ENCODE results near the gene CD40LG.

The CD40LG gene

DNA sequence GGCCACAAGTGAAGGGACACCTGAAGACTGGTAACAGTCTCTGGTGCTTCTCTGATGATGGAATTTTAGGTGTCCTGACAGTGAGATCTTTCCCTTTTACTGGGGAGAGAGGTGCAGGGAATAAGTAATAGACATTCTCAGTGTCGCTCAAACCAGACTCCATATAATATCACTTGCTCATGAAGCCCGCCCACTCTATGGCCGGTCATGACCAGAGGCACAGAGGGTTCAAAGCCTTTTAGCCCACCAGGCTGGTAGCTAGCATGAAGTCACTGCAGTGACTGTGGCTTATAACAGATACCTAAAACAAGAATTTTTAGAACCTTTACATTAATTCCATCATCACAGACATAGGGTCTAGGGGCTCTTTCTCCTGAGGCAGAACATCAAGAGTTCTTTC lies 2.9 kb downstream of the CD40LG start:
- no peaks in the 10 kb centered on the region for H3F3A ChIP-seq (ENCODE audit: low read depth)
- no peak overlapping the region for H3K4me3 ChIP-seq (ENCODE audit: low read length, poor library complexity, severe bottlenecking)
- no peaks in the 10 kb centered on the region for H3K36me3 ChIP-seq (ENCODE audit: insufficient read depth, low read length)
- H2AFZ ChIP-seq (ENCODE audit: low read length) = no peak overlapping the region
- H3K9me3 ChIP-seq (ENCODE audit: insufficient read depth, low read depth, low read length) = no peaks in the 10 kb centered on the region
- H3K4me1 ChIP-seq (ENCODE audit: insufficient read depth, low read length, poor library complexity, severe bottlenecking) = peaks cover 7% of the 10 kb centered on the region
- H4K20me1 ChIP-seq (ENCODE audit: insufficient read depth, low read length, poor library complexity, severe bottlenecking) = no peaks in the 10 kb centered on the region
- TF ChIP-seq CTCF (conservative IDR thresholded peaks at IDR 0.05; ENCODE audit: low read length) = no peak
- no peak for TF ChIP-seq EZH2phosphoT487 (IDR thresholded peaks at IDR 0.05; ENCODE audit: borderline replicate concordance)
- no peak overlapping the region for H3K9ac ChIP-seq (ENCODE audit: low read depth, low read length, poor library complexity, severe bottlenecking)
- no peaks in the 10 kb centered on the region for H3K27me3 ChIP-seq (ENCODE audit: insufficient read depth, low read length, poor library complexity, severe bottlenecking)
- H3K4me2 ChIP-seq (ENCODE audit: low read depth, low read length, poor library complexity, severe bottlenecking) = no peak overlapping the region
- H3K9me2 ChIP-seq (replicated peaks; ENCODE audit: low read depth, low read length) = no peaks in the 10 kb centered on the region
- H3K79me2 ChIP-seq (ENCODE audit: insufficient read depth, low read length) = no peaks in the 10 kb centered on the region

DNA sequence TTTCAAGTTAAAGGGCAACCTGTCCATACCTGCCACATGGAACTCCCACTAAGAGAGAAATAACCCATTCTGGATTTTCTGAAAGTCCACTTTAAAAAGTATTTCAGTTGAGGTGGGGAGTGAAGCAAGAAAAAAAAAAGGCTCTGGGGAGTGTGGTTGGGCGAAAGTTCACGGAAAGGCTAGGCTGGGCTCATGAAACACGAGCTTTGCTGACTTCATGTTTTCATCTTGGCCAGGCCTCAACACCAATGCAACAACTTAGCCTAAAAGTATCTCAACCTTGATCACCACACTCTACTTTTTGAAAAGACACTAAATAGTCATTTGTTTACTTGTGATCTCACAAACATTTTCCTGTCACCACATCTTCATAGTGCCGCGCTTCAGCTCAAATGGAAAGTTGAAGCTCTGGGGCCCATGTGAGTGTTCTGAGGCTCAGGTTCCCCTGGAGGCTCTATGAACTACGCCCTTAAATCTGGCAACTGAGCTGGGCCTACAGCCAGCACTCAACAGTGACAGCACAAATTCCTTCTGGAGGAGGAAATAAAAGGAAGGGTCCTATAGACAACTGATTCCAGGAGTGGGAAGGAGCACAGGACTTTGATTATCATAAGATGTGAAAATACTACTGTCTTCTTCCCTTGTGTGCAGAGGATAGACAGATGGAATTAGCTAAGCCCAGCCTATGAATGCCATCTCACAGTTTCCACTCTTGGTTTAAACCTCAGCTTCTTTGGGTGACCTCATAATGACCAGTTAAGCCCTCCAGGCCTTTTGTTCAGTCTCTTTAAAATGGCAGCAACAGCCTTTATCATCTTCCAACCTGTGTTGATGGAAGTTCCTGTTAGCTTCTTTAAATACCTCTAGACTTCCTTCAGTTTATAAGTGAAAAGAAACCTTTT lies 5.1 kb downstream of the CD40LG start:
- Histone ChIP-seq H2AFZ (ENCODE audit: low read length) (no peak overlapping the region), H3K36me3 (ENCODE audit: insufficient read depth, low read length) (no peaks in the 10 kb centered on the region), H3K9me3 (ENCODE audit: insufficient read depth, low read depth, low read length) (no peaks in the 10 kb centered on the region), H3K79me2 (ENCODE audit: insufficient read depth, low read length) (no peaks in the 10 kb centered on the region), H3K4me3 (ENCODE audit: low read length, poor library complexity, severe bottlenecking) (no peak overlapping the region), H3K4me2 (ENCODE audit: low read depth, low read length, poor library complexity, severe bottlenecking) (no peak overlapping the region), H3K9me2 (replicated peaks; ENCODE audit: low read depth, low read length) (no peaks in the 10 kb centered on the region), H3K27me3 (ENCODE audit: insufficient read depth, low read length, poor library complexity, severe bottlenecking) (no peaks in the 10 kb centered on the region), H4K20me1 (ENCODE audit: insufficient read depth, low read length, poor library complexity, severe bottlenecking) (no peaks in the 10 kb centered on the region), H3K9ac (ENCODE audit: low read depth, low read length, poor library complexity, severe bottlenecking) (no peak overlapping the region), H3F3A (ENCODE audit: low read depth) (no peaks in the 10 kb centered on the region), H3K4me1 (ENCODE audit: insufficient read depth, low read length, poor library complexity, severe bottlenecking) (no peaks in the 10 kb centered on the region)
- TF ChIP-seq CTCF (conservative IDR thresholded peaks at IDR 0.05; ENCODE audit: low read length) (no peak), EZH2phosphoT487 (IDR thresholded peaks at IDR 0.05; ENCODE audit: borderline replicate concordance) (no peak)

DNA sequence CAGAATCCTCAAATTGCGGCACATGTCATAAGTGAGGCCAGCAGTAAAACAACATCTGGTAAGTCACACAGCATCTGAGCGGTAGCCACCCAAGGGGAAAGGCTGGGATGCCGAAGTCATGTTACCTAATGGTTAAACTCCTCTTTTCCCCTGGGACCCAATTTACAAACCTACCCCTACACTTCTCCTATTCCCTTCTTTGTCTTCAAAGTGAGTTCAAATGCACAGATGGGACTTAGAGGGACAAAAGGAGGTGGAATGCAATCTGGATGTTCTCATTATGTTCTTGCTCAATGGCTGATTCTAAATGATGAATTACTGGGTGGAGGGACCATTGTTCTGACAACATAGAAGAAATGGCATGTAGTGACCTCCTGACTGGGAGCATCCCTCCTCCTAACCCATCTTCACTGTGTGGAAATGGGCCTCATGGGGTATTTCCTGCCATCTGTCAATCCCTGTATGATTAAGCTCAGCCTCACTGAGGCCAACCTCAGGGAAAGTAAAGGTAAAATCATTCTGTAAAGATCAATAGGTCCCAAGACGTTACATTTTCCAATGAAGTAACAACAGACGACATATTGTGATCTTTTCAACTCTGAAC lies 8.5 kb downstream of the CD40LG start:
- Histone ChIP-seq H3K79me2 (ENCODE audit: insufficient read depth, low read length) (no peaks in the 10 kb centered on the region), H2AFZ (ENCODE audit: low read length) (no peak overlapping the region), H3K4me1 (ENCODE audit: insufficient read depth, low read length, poor library complexity, severe bottlenecking) (no peaks in the 10 kb centered on the region), H3K4me3 (ENCODE audit: low read length, poor library complexity, severe bottlenecking) (no peak overlapping the region), H3F3A (ENCODE audit: low read depth) (no peaks in the 10 kb centered on the region), H4K20me1 (ENCODE audit: insufficient read depth, low read length, poor library complexity, severe bottlenecking) (no peaks in the 10 kb centered on the region), H3K36me3 (ENCODE audit: insufficient read depth, low read length) (no peaks in the 10 kb centered on the region), H3K9me2 (replicated peaks; ENCODE audit: low read depth, low read length) (no peaks in the 10 kb centered on the region), H3K9ac (ENCODE audit: low read depth, low read length, poor library complexity, severe bottlenecking) (no peak overlapping the region), H3K9me3 (ENCODE audit: insufficient read depth, low read depth, low read length) (no peaks in the 10 kb centered on the region), H3K27me3 (ENCODE audit: insufficient read depth, low read length, poor library complexity, severe bottlenecking) (no peaks in the 10 kb centered on the region), H3K4me2 (ENCODE audit: low read depth, low read length, poor library complexity, severe bottlenecking) (no peak overlapping the region)
- no peak for TF ChIP-seq CTCF (conservative IDR thresholded peaks at IDR 0.05; ENCODE audit: low read length)
- no peak for TF ChIP-seq EZH2phosphoT487 (IDR thresholded peaks at IDR 0.05; ENCODE audit: borderline replicate concordance)
